Colon (tissue), 2 donors: Measurements from ENCODE around the gene CHD1L.
A peak's percentile ranks its signal among the peaks of the same experiment; 100 is the strongest.
"Not testable (repeated sequence)": the region's sequence is repeated elsewhere in the genome, so short reads cannot be mapped to it uniquely, and the experiment has no call there.

Experiments used
- FAIRE-seq: peaks from 2 replicates; lab custom pipeline; 2012; peaks lifted over from hg19 to GRCh38; lab: Jason Lieb, UNC
- donor health status: control.
- donor health status: control.

CHD1L gene

DNA sequence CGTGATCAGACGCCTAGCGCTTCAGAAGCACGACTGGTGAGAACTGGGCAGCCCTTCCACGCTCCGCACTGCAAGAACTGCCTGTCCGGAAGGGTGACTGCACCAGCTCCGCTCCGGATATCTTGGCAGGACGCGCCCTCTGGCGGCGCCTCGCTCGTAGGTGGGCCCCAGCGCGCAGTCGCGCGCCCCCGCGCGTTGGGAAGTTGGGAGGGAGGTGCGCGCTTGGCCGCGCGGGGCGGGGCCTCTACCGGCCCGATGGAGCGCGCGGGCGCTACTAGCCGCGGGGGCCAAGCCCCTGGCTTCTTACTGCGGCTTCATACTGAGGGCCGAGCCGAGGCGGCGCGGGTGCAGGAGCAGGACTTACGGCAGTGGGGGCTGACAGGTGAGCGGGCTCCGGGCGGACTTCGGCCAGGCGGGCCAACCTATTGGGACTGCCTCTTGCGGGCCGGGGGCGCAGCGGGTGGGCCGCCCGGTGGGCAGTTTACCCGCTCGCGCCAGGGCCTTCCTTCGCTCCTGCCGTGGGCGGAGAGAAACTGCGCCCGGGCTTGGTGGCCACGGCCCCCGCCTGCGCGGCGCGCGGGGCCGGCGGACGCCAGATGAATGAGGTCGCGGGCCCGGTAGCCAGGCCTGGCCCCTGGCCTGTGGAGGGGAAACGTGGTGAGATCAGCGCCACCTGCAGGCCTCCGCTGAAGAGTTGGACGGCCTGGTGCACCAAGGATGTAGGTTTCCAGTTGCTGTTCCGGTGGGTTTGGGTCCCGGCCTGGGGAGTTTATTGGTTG is at the start of gene CHD1L:
Gene CHD1L (plus strand): TSS at position 236 of the 779 bp plus-strand sequence. CDS start 20 bp downstream, at position 256.
- no peak for FAIRE-seq

DNA sequence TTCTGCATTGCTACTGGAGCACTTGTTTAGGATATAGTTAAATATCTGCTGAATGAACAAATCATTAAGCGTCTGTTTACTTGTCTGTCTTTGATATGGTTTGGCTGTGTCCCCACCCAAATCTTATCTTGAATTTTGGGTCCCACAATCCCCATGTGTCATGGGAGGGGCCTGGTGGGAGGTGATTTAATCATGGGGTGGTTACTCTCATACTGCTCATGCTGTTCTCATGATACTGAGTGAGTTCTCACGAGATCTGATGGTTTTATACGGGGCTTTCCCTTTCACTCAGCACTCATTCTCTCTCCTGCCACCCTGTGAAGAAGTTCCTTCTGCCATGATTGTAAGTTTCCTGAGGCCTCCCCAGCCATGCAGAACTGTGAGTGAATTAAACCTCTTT is 45.2 kb upstream of the CHD1L start:
- FAIRE-seq = not testable (repeated sequence)

DNA sequence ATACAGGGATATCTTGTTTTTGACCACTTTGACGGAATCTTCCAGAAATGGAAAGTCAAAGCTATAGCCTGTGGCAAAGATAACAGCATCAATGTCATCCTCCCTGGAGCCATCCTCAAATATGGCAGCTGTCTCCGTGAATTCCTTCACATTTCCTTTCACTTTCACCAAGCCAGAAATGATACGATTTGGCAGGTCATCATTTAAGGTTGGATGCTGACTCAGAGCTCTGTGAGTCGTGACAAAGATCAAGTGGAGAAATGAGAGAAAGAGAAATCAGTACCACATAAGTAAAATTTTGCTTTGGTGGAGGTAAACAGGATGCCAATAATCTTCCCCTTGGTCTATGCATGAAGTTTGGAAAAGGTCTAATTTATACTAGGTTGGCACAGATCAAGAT is 41.2 kb upstream of the CHD1L start:
- FAIRE-seq = no peak

DNA sequence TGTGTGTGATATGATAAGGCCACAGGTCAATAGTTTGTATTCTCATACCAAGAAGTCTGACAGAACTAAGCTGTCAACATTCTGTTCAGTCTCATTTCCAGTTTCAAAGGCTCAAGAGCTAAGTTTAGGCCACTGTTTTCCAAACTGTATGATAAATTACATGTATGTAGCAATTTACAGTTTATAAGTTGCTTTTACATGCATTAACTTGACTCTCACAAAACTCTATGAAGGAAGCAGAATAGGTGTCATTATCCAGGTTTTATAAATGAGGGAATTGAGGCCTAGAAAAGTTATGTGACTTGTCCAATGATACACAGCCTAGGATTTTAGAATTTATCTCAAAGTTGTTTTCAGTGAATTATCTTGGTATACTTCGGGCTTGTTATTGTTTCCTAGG is 40.7 kb upstream of the CHD1L start:
- FAIRE-seq = no peak

DNA sequence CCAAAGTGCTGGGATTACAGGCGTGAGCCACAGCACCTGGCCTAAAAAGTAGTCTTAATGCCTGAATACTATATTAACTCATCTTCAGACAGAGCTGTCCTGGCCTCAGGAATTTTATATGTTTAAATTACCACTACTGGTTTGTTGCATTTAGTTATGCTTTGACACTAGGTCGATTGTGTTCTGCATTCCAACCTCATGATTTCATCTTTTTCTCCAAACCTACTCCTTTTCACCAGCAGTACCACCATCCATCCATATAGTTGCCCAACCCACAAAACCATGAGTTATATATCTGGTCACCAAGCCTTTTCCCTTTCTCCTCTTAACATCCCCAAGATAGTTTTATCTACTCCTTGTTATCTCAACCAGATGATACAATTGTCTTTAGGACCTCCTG is 39.9 kb upstream of the CHD1L start:
- no peak for FAIRE-seq

DNA sequence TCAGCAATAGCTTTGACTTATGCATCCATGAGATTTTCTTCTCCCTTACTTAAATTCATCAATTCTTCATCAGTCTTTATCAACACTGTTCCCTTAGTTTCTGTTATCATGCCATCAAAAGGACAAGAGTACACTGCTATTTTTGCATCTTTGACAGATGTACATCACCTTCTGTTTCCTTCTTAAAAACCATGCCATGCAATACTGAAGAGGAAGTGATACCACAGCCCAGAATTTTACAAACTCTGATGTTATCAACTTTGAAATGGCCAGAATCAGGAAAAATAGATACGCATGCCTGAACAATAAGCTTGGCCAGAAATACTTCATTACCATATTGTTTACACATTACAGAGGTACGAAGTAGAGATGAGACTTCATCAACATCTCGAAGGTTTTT is 38.4 kb upstream of the CHD1L start:
- no peak for FAIRE-seq

DNA sequence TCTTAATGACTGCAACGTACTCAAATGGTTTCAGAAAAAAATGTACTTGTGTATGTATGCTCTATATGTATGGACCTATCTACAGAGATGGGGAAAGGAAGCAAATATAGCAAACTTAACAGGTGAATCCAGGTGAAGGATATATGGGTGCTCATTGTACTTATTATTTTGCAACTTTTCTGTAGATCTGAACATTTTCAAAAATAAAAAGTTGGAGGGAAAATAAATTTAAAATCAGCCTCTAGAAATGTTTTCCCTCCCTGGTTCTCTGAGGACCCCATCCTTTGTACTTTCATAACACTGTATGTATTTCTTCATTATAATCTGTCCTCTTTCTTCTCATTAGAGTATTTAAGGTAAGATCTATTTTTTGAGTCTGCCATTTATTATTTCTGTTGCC is 35.3 kb upstream of the CHD1L start:
- FAIRE-seq = no peak

DNA sequence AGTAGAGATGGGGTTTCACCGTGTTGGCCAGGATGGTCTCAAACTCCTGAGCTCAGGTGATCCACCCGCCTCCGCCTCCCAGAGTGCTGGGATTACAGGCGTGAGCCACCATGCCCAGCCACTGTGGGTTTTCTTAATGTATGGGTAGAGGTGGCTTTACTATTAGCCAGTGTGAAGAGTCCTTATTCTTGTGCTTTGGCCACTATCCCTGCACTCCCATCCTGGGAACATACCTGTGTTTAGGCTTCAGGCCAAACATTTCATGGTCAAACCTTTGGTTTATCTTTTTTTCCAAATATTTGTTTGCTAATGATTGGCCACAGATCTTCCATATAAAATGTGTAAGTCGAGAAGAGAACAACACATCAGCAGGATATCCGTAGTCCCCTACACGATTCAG is 33.9 kb upstream of the CHD1L start:
- FAIRE-seq = no peak

DNA sequence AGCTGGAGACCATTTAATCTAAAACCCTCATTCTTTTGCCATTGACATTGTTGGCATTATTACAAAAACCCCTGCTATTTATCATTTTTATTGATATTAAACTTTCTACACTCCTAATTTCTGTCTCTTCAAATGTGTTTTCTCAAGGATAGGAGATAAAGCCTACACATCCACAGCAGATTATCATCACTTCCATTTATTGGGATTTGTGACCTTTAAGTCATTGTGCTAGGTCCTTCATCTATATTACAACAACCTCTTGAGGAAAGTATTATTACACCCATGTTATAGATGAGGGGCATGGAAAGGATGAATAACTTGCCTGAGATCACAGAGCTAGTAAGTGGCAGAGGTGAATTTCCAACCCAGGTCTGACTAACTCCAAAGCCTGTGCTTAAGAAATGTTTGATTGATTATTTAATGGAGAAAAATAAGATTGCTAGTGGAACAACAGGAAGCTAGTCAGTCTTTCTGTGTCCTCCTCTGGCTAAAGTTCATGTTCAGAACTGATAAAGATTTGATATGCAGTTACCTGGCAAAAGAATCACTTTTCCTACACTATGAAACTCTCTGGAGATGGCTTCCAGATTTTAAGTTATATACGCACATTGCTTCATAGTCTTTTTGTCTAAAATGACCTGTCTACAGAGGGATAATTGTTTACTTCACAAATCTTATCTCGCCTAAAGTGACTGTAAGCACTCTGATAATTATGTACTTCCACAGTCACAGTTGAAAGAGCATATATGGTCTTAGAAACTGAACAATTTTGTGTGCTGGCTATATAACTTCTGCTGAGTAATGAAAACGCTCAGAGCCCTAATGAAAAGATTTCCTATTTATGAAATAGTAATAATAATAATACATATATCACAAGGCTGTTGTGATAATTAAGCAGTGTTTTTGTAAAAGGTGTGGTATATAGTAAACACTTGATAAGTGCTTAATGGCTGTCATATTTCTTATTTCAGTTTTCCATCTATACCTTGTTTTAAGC is 32.4 kb upstream of the CHD1L start:
- FAIRE-seq = no peak

DNA sequence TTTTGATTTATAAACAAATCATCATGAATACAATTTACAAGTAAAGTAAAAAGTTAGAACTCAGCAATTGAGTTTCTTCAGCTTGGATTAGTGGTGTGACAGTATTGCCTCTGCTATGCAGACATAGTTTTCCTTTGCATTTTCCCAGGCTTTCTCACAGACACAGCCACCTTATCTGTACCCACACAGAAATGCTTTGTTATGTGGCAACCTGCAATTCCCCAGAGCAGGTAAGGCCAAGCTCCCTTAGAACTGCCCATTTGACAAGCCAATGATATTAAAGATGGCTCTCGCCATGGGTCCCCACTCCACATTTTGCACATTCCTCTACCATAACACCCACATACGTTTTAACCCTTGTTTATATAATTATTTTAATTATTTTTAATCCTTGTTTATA is 31.5 kb upstream of the CHD1L start:
- FAIRE-seq = no peak

DNA sequence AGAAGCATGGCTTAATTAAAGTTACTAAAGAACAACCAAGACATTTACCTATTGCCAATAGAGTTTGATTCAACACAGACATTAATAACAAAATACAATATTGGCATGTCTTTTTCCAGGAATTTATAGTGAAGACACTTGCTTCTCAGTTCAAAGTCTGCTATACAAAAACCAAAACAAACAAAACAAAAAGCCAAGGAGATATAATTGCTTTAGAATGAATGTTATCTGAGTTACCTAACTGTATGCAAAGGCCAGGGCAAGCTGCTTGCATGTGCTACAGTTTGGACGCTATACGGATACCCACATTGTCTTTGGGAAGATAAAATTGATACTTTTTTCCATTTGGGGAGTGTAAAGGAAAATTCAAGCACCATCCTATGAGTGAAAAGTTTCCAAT is 30.9 kb upstream of the CHD1L start:
- no peak for FAIRE-seq

DNA sequence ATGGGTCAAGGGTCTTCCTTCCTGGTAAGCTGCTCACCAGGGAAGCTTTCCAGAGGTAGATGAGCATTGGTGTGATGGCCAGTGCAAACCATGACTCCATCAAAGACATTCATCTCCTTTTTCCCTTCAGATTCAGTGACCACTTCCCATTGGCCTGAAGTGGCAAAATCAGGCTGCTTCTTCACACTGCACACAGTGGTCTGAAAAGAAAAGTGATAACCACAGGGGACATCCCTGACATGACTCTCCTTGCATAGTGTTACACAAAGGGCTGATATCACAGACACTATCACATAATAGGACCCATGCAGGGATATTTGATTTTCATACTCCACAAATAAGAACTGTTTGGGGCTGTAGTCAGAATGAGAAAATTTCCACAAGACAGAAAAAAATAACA is 29.2 kb upstream of the CHD1L start:
- FAIRE-seq = no peak

DNA sequence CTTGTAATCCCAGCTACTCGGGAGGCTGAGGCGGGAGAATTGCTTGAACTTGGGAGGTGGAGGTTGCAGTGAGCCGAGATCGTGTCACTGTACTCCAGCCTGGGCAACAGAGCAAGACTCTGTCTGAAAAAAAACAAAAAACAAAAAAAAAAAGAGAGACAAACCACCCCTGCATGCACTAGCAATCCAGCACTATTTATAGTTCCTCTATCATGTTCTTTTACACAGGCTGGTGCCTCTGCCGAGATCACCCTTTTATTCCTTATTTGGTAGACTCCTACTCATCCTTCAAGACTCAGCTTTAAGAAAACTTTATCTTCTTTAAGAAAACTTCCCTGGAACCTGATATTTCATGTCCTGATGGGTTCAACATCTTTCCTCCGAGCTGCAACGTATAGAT is 28.2 kb upstream of the CHD1L start:
- FAIRE-seq = no peak

DNA sequence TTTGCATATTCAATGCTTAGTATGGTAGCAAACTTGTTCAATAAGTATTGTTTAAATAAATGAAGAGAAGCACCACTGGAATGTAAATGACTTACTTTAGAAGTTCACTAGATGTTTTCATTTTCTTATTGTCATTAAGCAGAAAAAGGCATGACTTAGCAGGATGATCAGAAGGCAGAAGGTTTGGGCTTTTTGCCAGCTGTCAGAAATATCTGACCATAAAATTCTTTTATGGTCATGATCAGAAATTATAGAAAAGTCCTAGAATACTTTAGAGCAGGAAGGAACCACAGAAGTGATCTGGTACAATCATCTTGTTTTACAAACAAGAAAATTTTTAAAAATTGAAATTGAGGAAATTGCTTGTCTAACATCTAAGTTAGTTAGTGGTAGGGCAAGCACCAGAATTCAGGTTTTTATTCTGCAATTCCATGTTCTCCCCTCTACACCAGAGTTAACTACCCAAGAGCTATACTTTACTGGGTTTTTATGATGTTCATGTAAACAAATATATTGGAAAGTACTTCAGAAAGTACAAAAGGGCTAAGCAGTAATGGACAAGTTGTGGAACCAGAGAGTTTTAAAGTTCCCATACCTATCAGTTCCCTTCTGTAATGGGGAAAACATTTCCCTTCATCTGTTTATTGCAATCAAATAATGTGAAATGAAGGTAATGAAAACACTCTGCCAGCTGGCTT is 27.5 kb upstream of the CHD1L start:
- peak; percentile 24 for FAIRE-seq

DNA sequence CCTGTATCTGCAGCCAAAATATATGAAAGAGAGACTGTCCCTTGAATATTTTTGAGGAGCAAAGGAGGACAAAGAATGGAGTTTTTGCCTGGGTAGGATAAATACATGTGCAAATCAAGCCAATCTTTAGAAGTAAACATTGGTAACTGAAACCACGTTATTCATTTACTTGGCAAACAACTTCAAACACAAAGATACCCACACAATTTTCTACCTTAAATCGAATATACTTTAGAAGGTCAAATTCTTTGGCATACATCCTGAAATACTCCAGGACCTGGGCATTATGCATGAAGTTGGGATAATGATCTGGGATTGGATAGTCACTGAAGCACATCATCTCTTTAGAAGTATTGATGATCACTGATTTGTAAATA is 27.0 kb upstream of the CHD1L start:
- FAIRE-seq = no peak

DNA sequence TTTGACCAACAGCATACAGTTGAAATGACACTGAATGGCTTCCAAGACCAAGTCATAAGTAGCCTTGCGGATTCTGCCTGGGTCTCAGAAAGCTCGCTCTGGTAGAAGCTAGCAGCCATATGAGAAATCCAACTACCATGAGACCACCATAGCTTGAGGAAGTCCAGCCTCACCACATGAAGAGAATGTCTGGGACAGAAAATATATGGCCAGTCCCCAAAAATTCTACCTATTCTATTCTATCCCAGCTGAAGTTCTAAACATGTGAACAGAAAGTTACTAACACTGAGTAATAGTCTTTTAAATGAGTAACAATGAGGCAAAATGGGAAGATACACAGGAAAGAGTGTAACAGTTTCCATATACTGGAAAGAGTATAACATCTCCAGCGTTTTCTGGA is 26.4 kb upstream of the CHD1L start:
- no peak for FAIRE-seq

DNA sequence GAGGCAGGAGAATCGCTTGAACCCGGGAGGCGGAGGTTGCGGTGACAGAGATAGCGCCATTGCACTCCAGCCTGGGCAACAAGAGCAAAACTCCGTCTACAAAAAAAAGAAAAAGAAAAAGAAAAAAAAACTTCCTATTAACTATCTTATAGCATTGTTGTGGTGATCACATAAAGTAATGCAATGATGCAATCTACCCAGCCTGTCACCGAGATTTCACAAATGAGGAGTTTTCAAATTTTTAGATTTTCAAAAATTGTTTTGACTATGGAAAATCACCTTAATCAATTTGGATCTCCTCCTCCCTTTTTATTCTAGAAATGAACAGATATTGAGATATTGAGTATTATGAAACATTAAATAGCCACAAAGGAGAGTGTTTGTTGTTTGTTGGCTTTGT is 25.3 kb upstream of the CHD1L start:
- FAIRE-seq = no peak

DNA sequence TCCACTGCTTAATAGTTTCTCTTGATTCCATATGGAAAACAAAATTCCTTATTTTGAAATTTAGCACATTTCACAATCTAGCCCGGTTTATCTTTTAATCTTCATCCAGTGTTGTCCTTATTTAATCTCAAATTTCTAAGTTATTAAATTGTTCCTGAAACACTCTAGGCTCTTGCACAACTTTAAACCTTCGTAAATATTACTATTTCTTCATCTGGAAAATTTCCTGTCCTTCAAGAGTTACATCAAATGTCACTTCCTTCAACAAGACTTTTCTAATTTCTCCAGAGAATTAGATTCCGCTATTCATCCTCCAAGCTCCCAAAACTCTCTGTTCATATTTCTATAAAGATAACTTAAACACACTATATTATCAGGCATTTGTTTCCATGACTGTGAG is 23.9 kb upstream of the CHD1L start:
- no peak for FAIRE-seq

DNA sequence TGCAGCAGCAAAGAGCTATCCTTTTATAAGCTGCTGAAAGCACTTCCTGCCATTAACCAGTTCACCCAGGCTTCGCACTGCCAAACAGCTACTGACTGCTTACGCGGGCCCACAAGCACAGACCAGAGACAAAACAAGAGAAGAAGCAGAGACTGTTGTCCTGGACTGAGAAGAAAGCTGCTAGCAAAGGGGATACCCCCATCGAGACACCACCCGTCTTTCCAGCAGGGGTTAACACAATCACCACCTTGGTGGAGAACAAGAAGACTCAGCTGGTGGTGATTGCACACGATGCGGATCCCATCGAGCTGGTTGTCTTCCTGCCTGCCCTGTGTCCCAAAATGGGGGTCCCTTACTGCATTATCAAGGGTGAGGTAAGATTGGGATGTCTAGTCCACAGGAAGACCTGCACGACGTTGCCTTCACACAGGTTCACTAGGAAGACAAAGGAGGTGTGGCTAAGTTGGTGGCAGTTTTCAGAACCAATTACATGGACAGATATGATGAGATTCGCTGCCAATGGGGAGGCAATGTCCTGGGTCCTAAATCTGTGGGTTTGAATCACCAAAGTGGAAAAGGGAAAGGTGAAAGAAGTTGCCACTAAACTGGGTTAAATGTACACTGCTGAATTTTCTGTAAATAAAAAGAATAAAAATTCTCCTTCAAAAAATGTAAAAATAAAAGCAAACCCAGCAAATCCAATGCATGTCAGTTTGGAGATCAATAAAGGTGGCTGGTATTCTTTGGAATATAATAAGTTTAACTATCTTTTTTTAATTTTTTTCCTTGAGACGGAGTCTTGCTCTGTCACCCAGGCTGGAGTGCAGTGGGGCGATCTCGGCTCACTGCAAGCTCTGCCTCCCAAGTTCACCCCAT is 18.5 kb upstream of the CHD1L start:
- FAIRE-seq = no peak

DNA sequence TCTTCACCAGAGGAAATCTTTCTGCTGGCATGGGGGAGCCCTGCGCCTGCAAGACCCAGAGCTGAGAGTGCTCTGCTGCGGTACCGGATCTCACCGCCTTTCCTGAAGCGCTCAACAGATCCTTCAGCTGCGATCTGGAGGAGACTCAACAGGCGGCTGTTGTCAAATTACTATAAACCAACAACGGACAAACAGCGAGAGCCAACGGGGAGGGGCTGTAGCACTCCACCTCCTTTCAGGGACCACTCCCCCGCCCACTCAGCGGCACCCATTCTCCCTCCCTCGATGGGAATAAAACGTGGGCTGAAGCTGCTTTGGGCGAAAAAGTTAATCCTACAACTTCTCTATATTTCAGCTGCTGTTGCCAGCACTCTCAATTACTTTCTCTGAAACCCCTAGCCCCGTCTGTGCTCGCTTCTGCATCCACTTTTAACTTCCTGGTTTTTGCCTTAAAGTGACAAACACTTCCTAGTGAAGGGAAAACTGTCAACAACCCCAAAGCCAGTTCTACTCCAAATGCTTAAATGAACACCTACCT is 17.2 kb upstream of the CHD1L start, which contains the start of gene FMO5:
Gene FMO5 (minus strand): TSS at position 147 of the 538 bp plus-strand sequence. CDS start 310 bp downstream, outside the sequence.
- FAIRE-seq = no peak

DNA sequence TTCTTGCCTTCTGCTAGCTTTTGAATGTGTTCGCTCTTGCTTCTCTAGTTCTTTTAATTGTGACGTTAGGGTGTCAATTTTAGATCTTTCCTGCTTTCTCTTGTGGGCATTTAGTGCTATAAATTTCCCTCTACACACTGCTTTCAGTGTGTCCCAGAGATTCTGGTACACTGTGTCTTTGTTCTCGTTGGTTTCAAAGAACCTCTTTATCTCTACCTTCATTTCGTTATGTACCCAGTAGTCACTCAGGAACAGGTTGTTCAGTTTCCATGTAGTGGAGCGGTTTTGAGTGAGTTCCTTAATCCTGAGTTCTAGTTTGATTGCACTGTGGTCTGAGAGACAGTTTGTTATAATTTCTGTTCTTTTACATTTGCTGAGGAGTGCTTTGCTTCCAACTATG is 11.5 kb upstream of the CHD1L start:
- FAIRE-seq = not testable (repeated sequence)
